Gastrocnemius medialis (tissue), 4 donors: ENCODE measurements around the gene FOLR1. TPM values are rescaled to one million over a fixed set of nuclear protein-coding genes. Genes with fewer than 3 reads are reported as not detected.

Experiments
- ATAC-seq, 2 donors: fragments of 150-250 bp; one replicate each; pipeline ENCODE4 v1.9.1; 2016
- DNase-seq, 2 donors: peaks; one replicate each; pipeline ENCODE4 v3.0.0-alpha.2; 2019
- H3K27ac ChIP-seq, 4 donors: fragments of 200-600 bp; sonication (generic); 1 replicate in 1 of 4; 2 replicates in 3 of 4; pipeline ENCODE4 v1.5.1; 2016 to 2018; ENCODE audit warnings: mild to moderate bottlenecking in 2 of 4, moderate library complexity in 1 of 4
- H3K27me3 ChIP-seq, 3 donors: fragments of 200-600 bp; sonication (generic) in 2 of 3; 1 replicate in 1 of 3; 2 replicates in 2 of 3; pipeline versions ENCODE4 v1.5.1 to v1.6.0; 2016 to 2019; ENCODE audit warnings: mild to moderate bottlenecking in 1 of 3, moderate library complexity in 1 of 3
- H3K36me3 ChIP-seq, 2 donors: fragments of 200-600 bp; sonication (generic) in 1 of 2; one replicate each; pipeline ENCODE4 v1.5.1; 2017 to 2018
- H3K4me1 ChIP-seq, 2 donors: fragments of 200-600 bp; sonication (generic) in 1 of 2; one replicate each; pipeline ENCODE4 v1.5.1; 2016 to 2017; ENCODE audit warnings: mild to moderate bottlenecking in 2 of 2
- H3K4me3 ChIP-seq, 4 donors: fragments of 200-600 bp; sonication (generic) in 3 of 4; 1 replicate in 1 of 4; 2 replicates in 3 of 4; pipeline ENCODE4 v1.5.1; 2016 to 2019; ENCODE audit warnings: mild to moderate bottlenecking in 2 of 4
- H3K9me3 ChIP-seq, 3 donors: fragments of 200-600 bp; sonication (generic) in 2 of 3; 1 replicate in 1 of 3; 2 replicates in 2 of 3; pipeline ENCODE4 v1.5.1; 2016 to 2019
- CTCF ChIP-seq, 5 experiments: fragments of 450-650 bp in 3 of 5; fragments of 200-600 bp in 2 of 5; sonication (generic) in 2 of 5; IDR thresholded peaks in 4 of 5; conservative IDR thresholded peaks in 1 of 5; 1 replicate in 4 of 5; 2 replicates in 1 of 5; pipeline ENCODE4 v1.5.1; 2016 to 2019; ENCODE audit warnings: antibody characterized with exemption in 5 of 5, mild to moderate bottlenecking in 3 of 5, moderate library complexity in 3 of 5
- POLR2A ChIP-seq, 2 donors: fragments of 450-650 bp; IDR thresholded peaks; one replicate each; pipeline ENCODE4 v1.6.1; 2017; ENCODE audit warnings: antibody characterized with exemption in 2 of 2, mild to moderate bottlenecking in 2 of 2, moderate library complexity in 2 of 2
- in situ Hi-C, 4 donors: fragments of 200-750 bp; cut with MboI; loops; one replicate each; pipeline versions ENCODE4 v1.15.0 to v1.8.0; 2017; ENCODE audit warnings: low sequenced_read_pairs in 4 of 4
- intact Hi-C: fragments of 100-400 bp; cut with DNase I; formaldehyde crosslinking; loops from one replicate; pipeline ENCODE4 v1.15.1; 2023; ENCODE audit warnings: low total_unique reads
- total RNA-seq, 4 donors: library from RNA; depleted of rRNA; stranded (reverse); fragments of >200 nt; gene quantifications; one replicate each; pipeline versions ENCODE4 v1.1.0 to v1.2.3, GENCODE V29; 2016

Gene FOLR1
- total RNA-seq, 4 donors from 2014 or later, result not detected

- Histone ChIP-seq H3K4me3 (no peak overlapping the region), H3K36me3 (peaks cover 0 to 80% of the 10 kb centered on the region in 2 donors), H3K27me3 (no peaks in the 10 kb centered on the region), H3K9me3 (no peaks in the 10 kb centered on the region), H3K27ac (no peak overlapping the region), H3K4me1 (peaks cover 8 to 17% of the 10 kb centered on the region in 2 donors)
- ATAC-seq (no peak), DNase-seq (no peak)
- in situ Hi-C loops, result loop anchor here in 1 of 4 donors (10.0 kb wide), 1 partner anchor 195 kb away; no protein-coding TSS in a partner anchor
- intact Hi-C loops, result no loop called here
- TF ChIP-seq CTCF (IDR thresholded peaks at IDR 0.05 in 4 of 5, conservative IDR thresholded peaks at IDR 0.05 in 1 of 5), result no peak
- TF ChIP-seq POLR2A (IDR thresholded peaks at IDR 0.05), result no peak
Measured at GRCh38 chr11:72229925-72230763, 38.2 kb downstream of the FOLR1 start.

- Histone ChIP-seq H3K27ac (no peak overlapping the region), H3K27me3 (no peaks in the 10 kb centered on the region), H3K4me3 (no peak overlapping the region), H3K4me1 (peaks cover 1 to 9% of the 10 kb centered on the region in 2 donors), H3K9me3 (no peaks in the 10 kb centered on the region), H3K36me3 (peaks cover 0 to 85% of the 10 kb centered on the region in 2 donors)
- intact Hi-C loops (no loop called here), in situ Hi-C loops (loop anchor here in 1 of 4 donors (10.0 kb wide), 1 partner anchor 194 kb away; no protein-coding TSS in a partner anchor)
- ATAC-seq (no peak), DNase-seq (no peak)
- no peak for TF ChIP-seq CTCF (IDR thresholded peaks at IDR 0.05 in 4 of 5, conservative IDR thresholded peaks at IDR 0.05 in 1 of 5)
- TF ChIP-seq POLR2A (IDR thresholded peaks at IDR 0.05), result no peak
Measured at GRCh38 chr11:72230764-72231365, 38.9 kb downstream of the FOLR1 start.

GRCh38 chr11:72231396-72232259 lies 39.7 kb downstream of the FOLR1 start:
- Histone ChIP-seq H3K36me3 (peaks cover 0 to 85% of the 10 kb centered on the region in 2 donors), H3K4me3 (no peak overlapping the region), H3K4me1 (peaks cover 4 to 5% of the 10 kb centered on the region in 2 donors), H3K27ac (no peak overlapping the region), H3K9me3 (no peaks in the 10 kb centered on the region), H3K27me3 (no peaks in the 10 kb centered on the region)
- intact Hi-C loops (no loop called here), in situ Hi-C loops (loop anchor here in 1 of 4 donors (10.0 kb wide), 1 partner anchor 193 kb away; no protein-coding TSS in a partner anchor)
- ATAC-seq, result no peak
- DNase-seq, result no peak
- TF ChIP-seq POLR2A (IDR thresholded peaks at IDR 0.05), result no peak
- no peak for TF ChIP-seq CTCF (IDR thresholded peaks at IDR 0.05 in 4 of 5, conservative IDR thresholded peaks at IDR 0.05 in 1 of 5)

- no peak overlapping the region for H3K4me3 ChIP-seq
- no peak for TF ChIP-seq POLR2A (IDR thresholded peaks at IDR 0.05)
- TF ChIP-seq CTCF (IDR thresholded peaks at IDR 0.05 in 4 of 5, conservative IDR thresholded peaks at IDR 0.05 in 1 of 5), result no peak
- ATAC-seq, result no peak
- no peaks in the 10 kb centered on the region for H3K27me3 ChIP-seq
- H3K27ac ChIP-seq, result no peak overlapping the region
- H3K36me3 ChIP-seq, result peaks cover 0 to 89% of the 10 kb centered on the region in 2 donors
- H3K9me3 ChIP-seq, result no peaks in the 10 kb centered on the region
- in situ Hi-C loops (loop anchor here in 1 of 4 donors (10.0 kb wide), 1 partner anchor 192 kb away; no protein-coding TSS in a partner anchor), intact Hi-C loops (no loop called here)
- DNase-seq, result no peak
- H3K4me1 ChIP-seq, result peaks cover 0 to 6% of the 10 kb centered on the region in 2 donors
Measured at GRCh38 chr11:72232260-72233055, 40.5 kb downstream of the FOLR1 start.
